Activated T-cell treated with anti-CD3 and anti-CD28 coated beads for 48 hours (primary cell): ENCODE measurements around the gene CES3.
"Not testable (repeated sequence)": the region's sequence is repeated elsewhere in the genome, so short reads cannot be mapped to it uniquely, and the experiment has no call there.

Source experiments
- DNase-seq: peaks from one replicate; pipeline ENCODE4 v3.0.0-alpha.2; 2020; ENCODE audit warnings: low read depth

The CES3 gene

GRCh38 chr16:66926171-66926947 lies 34.7 kb upstream of the CES3 start:
- DNase-seq = no peak

GRCh38 chr16:66926961-66927436 lies 34.1 kb upstream of the CES3 start:
- DNase-seq = no peak

GRCh38 chr16:66927918-66928649 lies 33.0 kb upstream of the CES3 start:
- DNase-seq = no peak

- peak; percentile 47 for DNase-seq
Observed at GRCh38 chr16:66928702-66929388, 32.2 kb upstream of the CES3 start.

GRCh38 chr16:66930189-66930588 lies 30.9 kb upstream of the CES3 start:
- DNase-seq = no peak

DNA sequence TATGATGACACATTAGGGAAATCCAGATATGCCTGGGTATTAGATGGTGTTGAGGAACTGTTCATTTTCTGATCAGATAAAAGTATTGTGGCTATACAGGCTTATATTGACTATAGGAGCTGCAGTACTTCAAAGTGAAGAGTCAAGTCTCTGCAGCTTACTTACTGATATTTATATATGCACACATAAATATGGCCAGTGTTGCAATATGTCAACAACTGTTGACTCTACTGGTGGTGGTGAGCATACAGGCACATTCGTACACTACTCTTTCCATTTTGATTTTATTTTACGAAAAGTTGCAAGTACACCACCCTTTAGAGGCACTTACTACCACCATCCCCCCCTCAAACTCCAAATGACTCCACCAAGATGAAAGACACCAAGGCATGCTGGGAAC lies 29.4 kb upstream of the CES3 start:
- no peak for DNase-seq

- no peak for DNase-seq
Observed at GRCh38 chr16:66932076-66932475, 29.0 kb upstream of the CES3 start.

DNA sequence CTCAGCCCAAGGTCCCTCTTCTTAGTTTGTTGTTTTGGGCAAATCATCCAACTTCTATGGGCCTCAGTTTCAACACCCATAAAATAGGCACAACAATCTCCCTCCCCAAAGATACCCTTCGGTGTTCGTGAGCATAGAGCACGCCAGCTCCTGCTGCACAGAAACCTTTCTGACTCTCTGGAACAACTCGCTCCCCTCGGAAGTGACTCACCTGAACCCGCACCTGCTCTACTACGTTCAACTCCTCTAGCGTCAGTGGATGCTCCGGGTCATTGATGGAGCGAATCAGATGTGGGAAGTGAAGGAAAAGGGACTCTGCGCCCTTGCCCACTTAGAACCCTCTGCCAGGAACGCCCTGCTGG lies 27.3 kb upstream of the CES3 start:
- no peak for DNase-seq

- DNase-seq = peak; percentile 90
Observed at GRCh38 chr16:66934138-66934838, 26.8 kb upstream of the CES3 start, which contains the start of gene CIAO2B. Gene CIAO2B, minus strand, starts transcription at chr16:66934402. Its CDS starts 38 bp downstream, at chr16:66934364.

DNA sequence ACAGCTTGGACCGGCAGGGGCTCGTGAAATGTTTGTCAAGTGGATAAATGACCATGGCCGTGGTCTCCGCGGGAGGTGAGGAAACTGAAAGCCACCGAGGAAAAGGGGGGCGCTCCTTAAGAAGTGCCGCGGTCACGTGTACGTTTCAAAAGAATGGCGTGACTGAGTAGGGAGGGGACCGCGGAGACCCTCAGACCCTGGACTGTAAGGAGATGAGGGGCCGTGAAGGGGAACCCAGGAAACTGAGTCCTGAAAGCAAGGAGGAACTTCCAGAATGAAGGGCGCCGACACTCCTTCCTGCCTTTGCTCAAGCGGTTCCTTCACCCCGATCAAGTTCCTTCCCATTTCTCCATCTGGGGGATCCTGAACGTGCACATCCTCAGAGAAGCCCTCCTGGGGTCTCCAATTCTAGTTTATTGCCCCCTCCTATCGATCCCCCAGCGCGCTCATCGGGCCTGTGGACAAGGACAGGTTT lies 26.2 kb upstream of the CES3 start:
- not testable (repeated sequence) for DNase-seq

DNA sequence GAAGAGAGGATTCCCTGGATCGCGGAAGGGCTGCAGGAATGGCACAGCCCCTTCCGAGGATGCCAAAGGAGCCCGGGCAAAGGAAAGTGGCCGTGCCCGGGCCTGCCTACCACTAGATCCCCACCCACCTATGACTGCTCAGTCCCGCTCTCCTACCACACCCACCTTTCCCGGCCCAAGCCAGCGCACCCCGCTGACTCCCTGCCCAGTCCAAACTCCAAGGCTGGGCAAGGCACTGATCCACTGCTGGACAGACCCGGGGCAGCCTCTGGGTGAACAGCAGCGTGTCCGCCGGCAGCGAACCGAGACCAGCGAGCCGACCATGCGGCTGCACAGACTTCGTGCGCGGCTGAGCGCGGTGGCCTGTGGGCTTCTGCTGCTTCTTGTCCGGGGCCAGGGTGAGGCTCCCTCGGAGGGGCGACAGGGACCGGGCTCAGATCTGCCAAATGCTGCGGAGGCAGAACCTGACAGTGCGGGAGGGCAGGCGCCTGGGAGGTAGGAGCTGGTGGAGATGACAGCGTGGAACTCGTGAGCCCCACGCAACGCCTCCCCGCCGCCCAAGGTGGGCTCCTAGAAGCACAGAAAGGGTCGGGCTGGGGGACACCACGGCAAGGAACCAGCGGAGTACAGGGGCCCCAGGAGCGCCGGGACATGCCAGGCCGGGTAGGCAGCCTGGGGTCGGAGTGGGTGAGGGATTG lies 25.6 kb upstream of the CES3 start, which contains the start of gene CES2:
TSS of gene CES2 (plus strand) at position 203 of the 698 bp plus-strand sequence. CDS start at position 323, 120 bp downstream.
- DNase-seq = no peak

DNA sequence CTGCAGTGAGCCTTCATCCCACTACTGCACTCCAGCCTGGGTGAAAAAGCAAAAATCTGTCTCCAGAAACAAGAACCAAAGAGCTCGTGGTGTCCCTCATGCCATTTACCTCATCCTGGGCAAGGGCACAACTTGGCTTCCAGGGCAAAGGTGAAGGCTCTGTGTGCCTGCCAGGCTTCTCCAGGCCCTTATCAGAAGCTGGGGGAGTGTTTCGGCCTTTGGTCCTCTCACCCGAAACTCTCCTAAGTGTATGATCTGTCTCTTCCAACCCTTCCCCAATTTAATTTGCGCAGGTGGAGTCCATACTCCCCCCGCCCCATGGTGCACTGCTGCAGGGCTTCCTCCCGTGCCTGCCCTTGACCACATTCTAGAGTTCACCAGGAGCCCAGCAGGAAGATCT lies 24.6 kb upstream of the CES3 start:
- DNase-seq = no peak

DNA sequence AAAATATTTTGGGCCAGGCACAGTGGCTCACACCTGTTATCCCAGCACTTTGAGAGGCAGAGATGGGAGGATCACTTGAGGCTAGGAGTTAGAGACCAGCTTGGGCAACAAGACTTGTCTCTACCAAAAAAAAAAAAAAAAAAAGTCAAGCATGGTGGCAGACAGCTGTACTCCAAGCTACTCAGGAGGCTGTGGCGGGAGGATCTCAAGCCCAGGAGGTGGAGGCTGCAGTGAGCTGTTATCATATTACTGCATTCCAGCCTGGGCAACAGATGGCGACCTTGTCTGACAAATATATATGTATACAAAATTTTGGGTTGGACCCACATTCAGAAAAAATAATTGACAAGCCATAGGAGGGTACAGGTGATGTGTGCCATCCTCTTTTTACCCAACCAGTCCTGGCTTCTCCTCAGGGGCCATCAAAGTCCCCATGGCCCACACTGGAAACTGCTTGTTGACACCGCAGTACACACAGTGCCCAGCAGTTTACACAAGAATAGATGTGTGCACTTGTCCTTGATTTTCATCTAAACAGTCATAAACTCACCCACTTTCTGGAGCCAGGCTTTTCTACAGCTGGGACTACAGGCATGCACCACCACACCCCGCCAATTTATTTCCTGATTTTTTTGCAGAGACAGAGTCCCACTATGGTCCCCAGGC lies 24.0 kb upstream of the CES3 start:
- no peak for DNase-seq

- DNase-seq = no peak
Observed at GRCh38 chr16:66937725-66938337, 23.2 kb upstream of the CES3 start.

- DNase-seq = no peak
Observed at GRCh38 chr16:66939366-66939765, 21.7 kb upstream of the CES3 start.

- DNase-seq = no peak
Observed at GRCh38 chr16:66940236-66940635, 20.8 kb upstream of the CES3 start.

DNA sequence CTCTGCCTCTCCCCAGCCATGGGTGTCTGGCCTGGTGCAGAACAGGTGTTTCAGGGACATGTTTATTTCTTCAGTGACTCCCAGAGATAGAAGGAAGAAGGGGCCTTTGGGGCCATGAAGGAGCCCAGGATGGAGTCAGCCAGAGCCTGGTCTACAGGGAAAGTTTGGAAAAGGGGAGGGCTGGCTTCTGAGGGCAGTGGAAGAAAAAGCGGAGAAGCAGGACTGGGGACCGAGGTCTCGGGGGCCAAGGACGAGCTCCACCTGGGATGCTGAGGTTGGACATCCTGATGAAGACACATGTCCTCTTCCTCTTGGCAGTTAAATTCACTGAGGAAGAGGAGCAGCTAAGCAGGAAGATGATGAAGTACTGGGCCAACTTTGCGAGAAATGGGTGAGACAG lies 18.1 kb upstream of the CES3 start:
- no peak for DNase-seq

- no peak for DNase-seq
Observed at GRCh38 chr16:66943426-66944053, 17.5 kb upstream of the CES3 start.

GRCh38 chr16:66944054-66944441 lies 17.0 kb upstream of the CES3 start:
- no peak for DNase-seq

DNA sequence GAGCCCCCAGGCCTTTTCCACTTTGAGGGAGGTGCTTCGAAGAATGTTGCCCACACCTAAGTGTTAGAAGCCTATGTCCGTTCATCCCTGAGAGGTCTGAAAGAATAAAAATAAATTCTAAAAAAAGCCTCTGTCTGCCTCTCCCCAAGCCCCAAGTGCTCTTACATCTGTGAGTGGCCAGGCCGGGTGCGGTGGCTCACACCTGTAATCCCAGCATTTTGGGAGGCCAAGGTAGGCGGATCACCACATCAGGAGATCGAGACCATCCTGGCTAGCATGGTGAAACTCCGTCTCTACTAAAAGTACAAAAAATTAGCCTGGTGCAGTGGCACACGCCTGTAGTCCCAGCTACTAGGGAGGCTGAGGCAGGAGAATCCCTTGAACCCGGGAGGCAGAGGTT lies 16.1 kb upstream of the CES3 start:
- not testable (repeated sequence) for DNase-seq
